Right lobe of liver (tissue), 6 donors: ENCODE results near the gene CYFIP1. TPM values are rescaled to one million over a fixed set of nuclear protein-coding genes. Genes with fewer than 3 reads are reported as not detected.

Experiments
- ATAC-seq, 4 donors: fragments of 200-7000 bp; cut with Tn5 transposase; one replicate each; pipeline ENCODE4 v1.9.1; 2020; ENCODE audit warnings: mild to moderate bottlenecking in 4 of 4, moderate library complexity in 4 of 4
- DNase-seq, 3 donors: peaks; one replicate each; pipeline ENCODE4 v3.0.0-alpha.2; 2020
- H3K27ac ChIP-seq, 3 donors: fragments of 200-600 bp; one replicate each; pipeline ENCODE4 v1.8.0; 2022
- H3K27me3 ChIP-seq, 2 donors: fragments of 200-600 bp; one replicate each; pipeline ENCODE4 v1.8.0; 2022
- H3K36me3 ChIP-seq, 4 donors: fragments of 200-600 bp; sonication (generic) in 1 of 4; one replicate each; pipeline versions ENCODE4 v1.5.1 to v1.8.0; 2017 to 2022; ENCODE audit warnings: control low read depth in 1 of 4
- H3K4me1 ChIP-seq, 4 donors: fragments of 200-600 bp; sonication (generic) in 1 of 4; one replicate each; pipeline versions ENCODE4 v1.5.1 to v1.8.0; 2017 to 2022; ENCODE audit warnings: control low read depth in 1 of 4
- H3K4me3 ChIP-seq, 3 donors: fragments of 200-600 bp; one replicate each; pipeline ENCODE4 v1.8.0; 2022
- H3K9me3 ChIP-seq, 4 donors: fragments of 200-600 bp; sonication (generic) in 1 of 4; one replicate each; pipeline versions ENCODE4 v1.5.1 to v1.8.0; 2017 to 2022; ENCODE audit warnings: control low read depth in 1 of 4
- POLR2A ChIP-seq: fragments of 450-650 bp; IDR thresholded peaks from one replicate; pipeline ENCODE4 v1.6.1; 2017; ENCODE audit warnings: antibody characterized with exemption, mild to moderate bottlenecking
- WGBS: methylation state at CpG from one replicate; pipeline ENCODE4 v1.1.6; 2018; ENCODE audit warnings: low coverage, low lambda C conversion rate; ENCODE audit not compliant: insufficient coverage; ENCODE audit errors: missing lambda C conversion rate; 5-methylcytosine and 5-hydroxymethylcytosine counted together
- intact Hi-C, 2 donors: fragments of 100-400 bp; cut with DNase I; formaldehyde crosslinking; loops; one replicate each; pipeline versions ENCODE4 v1.11.2 to v1.14.1; 2022
- total RNA-seq, 6 experiments: library from RNA; depleted of rRNA in 2 of 6; stranded (reverse); fragments of >200 nt in 2 of 6; fragmentation: NEBNext Ultra II Directional in 3 of 6; extraction: Animal tissue kit (Norgen Biotek cat#: 25700) in 3 of 6; gene quantifications; one replicate each; pipeline versions ENCODE4 v1.1.0 to v1.2.4, GENCODE V29; 2016 to 2023
- TF ChIP-seq, protein P1 (sequence below), 4 donors: fragments of 200-600 bp in 3 of 4; fragments of 450-650 bp in 1 of 4; IDR thresholded peaks; one replicate each; pipeline versions ENCODE4 v1.5.1 to v1.8.0; 2016 to 2022; ENCODE audit warnings: antibody characterized with exemption in 4 of 4, mild to moderate bottlenecking in 2 of 4
- donor health status: DM: no; HTN: yes; CAD: no.
- donor health status: DM: no; HTN: no; CAD: no.
- donor health status: DM: no; HTN: no; CAD: no.
- donor health status: DM: no; HTN: yes; CAD: no.
- donor health status: DM: no; HTN: yes; CAD: no.

Gene CYFIP1
- total RNA-seq, 6 experiments from 2014 or later: 44.3 to 73.2 (median 50.7) TPM

DNA sequence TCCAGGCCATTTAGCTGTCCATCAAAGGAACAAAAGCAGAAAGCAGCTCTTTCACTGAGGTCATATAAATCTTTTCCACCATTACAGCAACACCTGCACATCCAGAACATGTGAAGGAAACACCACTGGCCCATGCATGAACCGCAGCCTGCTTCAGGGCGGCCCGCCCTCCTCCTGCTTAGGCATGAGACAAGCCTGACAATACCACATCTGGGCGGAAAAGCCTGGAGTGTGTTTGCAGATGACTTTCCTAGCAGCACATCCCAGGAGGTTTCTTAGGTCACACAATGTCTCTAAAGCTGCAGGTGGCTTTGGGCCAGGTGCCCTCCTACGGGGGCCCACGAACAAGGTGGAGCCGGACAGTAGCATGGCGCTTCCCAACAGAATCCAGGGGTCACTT lies 19.6 kb downstream of the CYFIP1 start:
- Histone ChIP-seq H3K4me3 (no peak overlapping the region), H3K27ac (peak overlapping the region in 2 of 3 donors; percentile 2 to 24), H3K4me1 (peaks cover 0 to 18% (median 3%) of the 10 kb centered on the region in 4 donors), H3K36me3 (no peaks in the 10 kb centered on the region), H3K9me3 (no peaks in the 10 kb centered on the region), H3K27me3 (no peaks in the 10 kb centered on the region)
- 92% methylated on average over 7 of the region's 8 CpGs for WGBS
- DNase-seq (no peak), ATAC-seq (no peak)
- TF ChIP-seq, protein P1, sequence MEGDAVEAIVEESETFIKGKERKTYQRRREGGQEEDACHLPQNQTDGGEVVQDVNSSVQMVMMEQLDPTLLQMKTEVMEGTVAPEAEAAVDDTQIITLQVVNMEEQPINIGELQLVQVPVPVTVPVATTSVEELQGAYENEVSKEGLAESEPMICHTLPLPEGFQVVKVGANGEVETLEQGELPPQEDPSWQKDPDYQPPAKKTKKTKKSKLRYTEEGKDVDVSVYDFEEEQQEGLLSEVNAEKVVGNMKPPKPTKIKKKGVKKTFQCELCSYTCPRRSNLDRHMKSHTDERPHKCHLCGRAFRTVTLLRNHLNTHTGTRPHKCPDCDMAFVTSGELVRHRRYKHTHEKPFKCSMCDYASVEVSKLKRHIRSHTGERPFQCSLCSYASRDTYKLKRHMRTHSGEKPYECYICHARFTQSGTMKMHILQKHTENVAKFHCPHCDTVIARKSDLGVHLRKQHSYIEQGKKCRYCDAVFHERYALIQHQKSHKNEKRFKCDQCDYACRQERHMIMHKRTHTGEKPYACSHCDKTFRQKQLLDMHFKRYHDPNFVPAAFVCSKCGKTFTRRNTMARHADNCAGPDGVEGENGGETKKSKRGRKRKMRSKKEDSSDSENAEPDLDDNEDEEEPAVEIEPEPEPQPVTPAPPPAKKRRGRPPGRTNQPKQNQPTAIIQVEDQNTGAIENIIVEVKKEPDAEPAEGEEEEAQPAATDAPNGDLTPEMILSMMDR (IDR thresholded peaks at IDR 0.05): no peak
- TF ChIP-seq POLR2A: no peak
- intact Hi-C loops: no loop called here

DNA sequence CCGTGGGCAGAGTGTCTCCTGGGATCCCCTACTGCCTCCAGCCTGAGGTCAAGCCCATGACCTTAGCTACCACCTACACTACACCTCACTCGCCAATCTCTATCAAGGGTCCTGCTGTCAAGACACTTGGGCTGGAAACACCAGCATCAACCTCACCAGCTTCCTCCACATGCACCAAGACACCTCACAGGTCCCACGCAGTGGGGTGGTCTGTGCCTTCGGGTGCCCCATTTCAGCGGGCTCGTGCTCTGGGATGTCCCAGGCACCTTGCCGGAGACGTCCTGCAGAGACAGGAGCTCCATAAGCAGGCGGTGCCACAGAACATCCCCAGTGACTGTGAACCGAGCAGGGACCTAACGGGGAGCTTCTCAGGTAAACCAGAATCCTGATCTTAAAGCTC lies 20.0 kb downstream of the CYFIP1 start:
- Histone ChIP-seq H3K27me3 (no peaks in the 10 kb centered on the region), H3K9me3 (no peaks in the 10 kb centered on the region), H3K4me3 (no peak overlapping the region), H3K4me1 (peaks cover 0 to 22% (median 3%) of the 10 kb centered on the region in 4 donors), H3K36me3 (no peaks in the 10 kb centered on the region), H3K27ac (no peak overlapping the region)
- WGBS: no CpG with 5 or more reads among the region's 11 CpGs
- ATAC-seq (no peak), DNase-seq (no peak)
- TF ChIP-seq POLR2A: no peak
- TF ChIP-seq, protein P1 (IDR thresholded peaks at IDR 0.05): no peak
- intact Hi-C loops: no loop called here

DNA sequence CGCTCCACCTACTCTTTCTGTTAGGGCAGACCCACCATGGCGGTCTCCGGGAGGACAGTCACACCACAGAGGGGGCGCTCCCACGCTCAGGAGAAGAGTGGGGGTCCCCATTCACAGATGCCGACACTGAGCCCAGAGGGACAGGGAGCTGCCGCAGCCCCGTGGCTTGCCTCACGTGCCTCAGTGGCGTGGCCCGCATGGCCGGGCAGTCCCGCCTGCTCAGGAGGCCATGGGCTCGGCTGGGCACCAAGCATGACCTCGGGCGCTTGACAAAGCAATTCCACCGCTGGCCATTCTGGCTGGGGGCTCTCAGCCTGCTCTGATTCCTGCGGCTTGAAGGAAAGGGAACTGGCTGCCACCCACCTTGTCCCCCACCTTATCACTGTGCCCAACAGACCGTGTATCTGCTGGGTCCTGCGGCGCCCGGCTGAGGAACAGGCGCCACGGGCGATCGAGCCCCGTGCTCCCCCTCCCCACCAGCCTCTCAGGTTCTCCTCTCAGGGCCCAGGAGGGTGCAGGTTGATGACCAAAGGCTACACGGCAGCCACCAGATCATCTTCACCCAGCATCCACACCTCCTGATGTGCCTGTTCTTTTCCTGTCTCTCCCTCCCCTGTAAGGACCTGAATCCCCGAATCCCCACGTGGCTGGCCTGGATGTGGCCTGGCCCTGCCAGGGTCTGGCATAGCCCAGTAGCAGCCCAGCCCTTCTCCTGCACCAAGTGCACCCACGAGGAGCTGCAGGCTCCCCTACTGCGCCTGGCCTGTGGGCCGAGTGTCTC lies 20.7 kb downstream of the CYFIP1 start:
- ATAC-seq (no peak), DNase-seq (peak in 1 of 3 donors; percentile 39)
- no peak overlapping the region for H3K27ac ChIP-seq
- peaks cover 0 to 21% (median 2%) of the 10 kb centered on the region in 4 donors for H3K4me1 ChIP-seq
- no peak overlapping the region for H3K4me3 ChIP-seq
- H3K36me3 ChIP-seq: no peaks in the 10 kb centered on the region
- intact Hi-C loops: no loop called here
- WGBS: 70% methylated on average over 2 of the region's 33 CpGs
- H3K9me3 ChIP-seq: no peaks in the 10 kb centered on the region
- H3K27me3 ChIP-seq: no peaks in the 10 kb centered on the region
- TF ChIP-seq, protein P1 (IDR thresholded peaks at IDR 0.05): no peak

DNA sequence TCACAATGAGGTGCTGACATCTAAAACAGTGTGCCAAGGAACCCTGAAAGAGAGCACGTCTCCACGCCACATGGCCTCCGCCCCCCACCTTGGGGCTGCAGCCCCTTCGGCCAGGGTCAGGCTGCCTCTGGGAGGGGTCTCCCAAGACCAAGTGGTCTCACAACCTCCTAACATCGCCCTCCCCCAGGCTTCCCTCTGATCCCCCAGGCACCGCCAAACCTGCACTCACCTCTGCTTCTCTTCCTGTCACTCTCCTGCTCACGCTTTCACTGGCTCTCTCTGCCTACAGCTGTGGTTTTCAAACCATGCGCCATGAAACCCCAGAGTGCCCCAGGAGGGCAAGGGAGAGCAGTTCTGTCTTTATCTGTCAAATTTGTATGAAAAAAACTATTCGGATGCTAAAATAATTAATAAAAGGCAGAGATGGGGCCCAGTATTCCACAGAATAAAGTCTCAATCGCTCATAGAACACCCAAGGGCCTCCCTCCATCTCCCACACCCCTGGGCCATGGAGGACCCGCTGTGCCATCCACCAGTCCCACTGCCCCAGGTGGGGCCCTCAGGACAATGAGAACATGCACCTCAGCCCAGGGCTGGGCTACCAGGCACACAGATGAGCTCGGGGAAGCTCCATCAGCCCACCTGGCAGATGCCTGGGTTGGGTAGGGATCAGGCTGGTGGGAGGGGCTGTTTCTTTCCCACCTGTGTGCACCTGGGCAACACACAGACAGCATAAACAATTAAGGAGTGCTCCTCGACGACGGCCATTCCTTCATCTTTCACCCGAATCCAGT lies 21.5 kb downstream of the CYFIP1 start:
- Histone ChIP-seq H3K27me3 (no peaks in the 10 kb centered on the region), H3K9me3 (no peaks in the 10 kb centered on the region), H3K36me3 (no peaks in the 10 kb centered on the region), H3K4me3 (no peak overlapping the region), H3K4me1 (peaks cover 0 to 18% (median 0%) of the 10 kb centered on the region in 4 donors), H3K27ac (no peak overlapping the region)
- TF ChIP-seq POLR2A: no peak
- TF ChIP-seq, protein P1 (IDR thresholded peaks at IDR 0.05): no peak
- no peak for ATAC-seq
- intact Hi-C loops: no loop called here
- peak in 1 of 3 donors; percentile 17 for DNase-seq
- 76% methylated on average over 6 of the region's 16 CpGs for WGBS
